Measurements from ENCODE around the gene PPIF.
"Not testable (repeated sequence)": the region's sequence is repeated elsewhere in the genome, so short reads cannot be mapped to it uniquely, and the experiment has no call there.

The PPIF gene

DNA sequence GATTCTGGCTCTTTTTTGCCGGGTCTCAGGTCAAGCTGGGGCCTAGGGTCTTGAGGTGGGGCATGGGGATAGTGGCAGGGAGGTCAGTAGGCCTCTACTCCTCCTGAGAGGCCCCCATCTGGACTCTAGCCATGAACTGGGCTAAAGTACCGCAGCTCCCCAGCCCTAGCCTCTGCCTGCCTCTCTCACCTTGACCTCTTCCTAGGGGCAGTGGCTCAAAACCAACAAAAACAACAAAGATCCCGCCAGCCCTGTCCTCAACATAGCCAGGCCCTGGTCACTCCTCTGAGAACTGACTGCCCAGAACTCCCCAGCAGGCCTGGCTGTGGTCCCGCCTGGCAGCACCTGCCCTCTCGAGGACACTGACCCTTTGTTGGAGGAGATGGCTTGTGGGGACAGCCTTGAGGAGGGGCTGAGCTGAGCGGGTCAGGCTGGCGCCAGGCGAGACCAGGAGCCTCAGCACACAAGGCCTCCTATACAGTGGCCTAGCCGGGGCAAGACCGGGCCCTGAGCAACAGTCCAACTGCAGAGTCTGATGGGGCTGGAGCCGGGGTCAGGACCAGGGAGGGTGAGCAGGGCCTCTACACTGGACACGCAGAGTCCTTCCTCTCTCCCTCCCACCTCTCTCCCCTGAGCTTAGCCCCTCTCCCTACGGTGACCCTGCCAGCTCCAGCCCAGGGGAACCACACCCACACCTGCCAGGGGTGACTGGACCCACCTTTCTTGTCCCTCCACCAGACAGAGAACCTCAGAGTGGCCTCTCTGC lies 11.6 kb upstream of the PPIF start:
- CTCF ChIA-PET: interaction anchor here (1.2 to 5.2 kb wide), 5 partner anchors 11 to 56 kb away, joined by 4 to 46 read pairs (median 4); partner anchors contain the start of gene PPIF
- WGBS (ENCODE audit: insufficient coverage): 95% methylated on average over 12 of the region's 13 CpGs
- Histone ChIP-seq H3K4me1 (ENCODE audit: control extremely low read depth in 1 of 4, control insufficient read depth in 4 of 4, insufficient read depth in 4 of 4, low read length in 3 of 4) (peaks cover 0 to 5% (median 0%) of the 10 kb centered on the region in 4 experiments), H3K27ac (ENCODE audit: insufficient read depth in 1 of 2, low read depth in 1 of 2, low read length in 2 of 2, poor library complexity in 1 of 2, severe bottlenecking in 2 of 2) (no peak overlapping the region), H3K36me3 (ENCODE audit: control insufficient read depth in 4 of 4, insufficient read depth in 4 of 4, low read length in 3 of 4) (no peaks in the 10 kb centered on the region), H3K9me3 (ENCODE audit: control extremely low read depth in 1 of 5, control insufficient read depth in 4 of 5, insufficient read depth in 2 of 5, low read depth in 1 of 5, low read length in 4 of 5) (peaks cover 0 to 5% (median 0%) of the 10 kb centered on the region in 5 experiments), H3K27me3 (replicated peaks in 2 of 5; ENCODE audit: control insufficient read depth in 4 of 5, insufficient read depth in 5 of 5, low read length in 4 of 5) (no peaks in the 10 kb centered on the region), H3K4me3 (ENCODE audit: control insufficient read depth in 1 of 7, extremely low read depth in 1 of 7, insufficient read depth in 4 of 7, low read depth in 2 of 7, low read length in 6 of 7) (no peak overlapping the region)
- POLR2A ChIA-PET: interaction anchor here (1.8 kb wide), 1 partner anchor 13 kb away, joined by 5 read pairs; no protein-coding TSS in a partner anchor
- DNase-seq: no peak

DNA sequence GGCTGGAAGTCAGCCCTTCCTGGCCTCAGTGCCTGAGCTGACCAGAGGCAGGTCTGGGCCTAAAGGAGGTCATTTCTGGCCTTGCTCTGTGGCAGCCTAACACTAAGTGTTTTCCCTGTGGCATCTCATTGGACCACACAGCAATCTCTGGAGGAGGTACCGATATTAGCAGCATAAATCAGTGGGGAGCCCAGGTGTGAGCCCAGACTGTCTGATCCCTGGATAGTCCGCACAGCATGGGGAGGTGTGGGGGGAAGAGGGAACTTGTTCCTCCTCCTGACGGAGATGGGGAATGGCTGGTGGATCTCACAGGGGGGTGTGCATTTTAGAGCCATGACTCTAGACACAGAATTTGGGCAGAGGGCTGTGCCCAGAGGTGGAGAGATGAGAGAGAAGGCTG lies 11.0 kb upstream of the PPIF start:
- Histone ChIP-seq H3K27ac (ENCODE audit: insufficient read depth in 1 of 2, low read depth in 1 of 2, low read length in 2 of 2, poor library complexity in 1 of 2, severe bottlenecking in 2 of 2) (no peak overlapping the region), H3K4me3 (ENCODE audit: control insufficient read depth in 1 of 7, extremely low read depth in 1 of 7, insufficient read depth in 4 of 7, low read depth in 2 of 7, low read length in 6 of 7) (no peak overlapping the region), H3K4me1 (ENCODE audit: control extremely low read depth in 1 of 4, control insufficient read depth in 4 of 4, insufficient read depth in 4 of 4, low read length in 3 of 4) (peaks cover 0 to 4% (median 0%) of the 10 kb centered on the region in 4 experiments), H3K36me3 (ENCODE audit: control insufficient read depth in 4 of 4, insufficient read depth in 4 of 4, low read length in 3 of 4) (no peaks in the 10 kb centered on the region), H3K27me3 (replicated peaks in 2 of 5; ENCODE audit: control insufficient read depth in 4 of 5, insufficient read depth in 5 of 5, low read length in 4 of 5) (no peaks in the 10 kb centered on the region), H3K9me3 (ENCODE audit: control extremely low read depth in 1 of 5, control insufficient read depth in 4 of 5, insufficient read depth in 2 of 5, low read depth in 1 of 5, low read length in 4 of 5) (peaks cover 0 to 5% (median 0%) of the 10 kb centered on the region in 5 experiments)
- POLR2A ChIA-PET: no interaction called here
- WGBS (ENCODE audit: insufficient coverage): 100% methylated on average over 3 of the region's 3 CpGs
- DNase-seq: no peak
- CTCF ChIA-PET: interaction anchor here (5.2 kb wide), 1 partner anchor 10 kb away, joined by 46 read pairs; the partner anchor contains the start of gene PPIF

- no peaks in the 10 kb centered on the region for H3K4me1 ChIP-seq (ENCODE audit: control extremely low read depth in 1 of 4, control insufficient read depth in 4 of 4, insufficient read depth in 4 of 4, low read length in 3 of 4)
- ChIA-PET CTCF (interaction anchor here (1.0 to 5.2 kb wide), 2 partner anchors 10 to 50 kb away, joined by 3 to 46 read pairs; partner anchors contain the start of gene PPIF), POLR2A (no interaction called here)
- H3K36me3 ChIP-seq (ENCODE audit: control insufficient read depth in 4 of 4, insufficient read depth in 4 of 4, low read length in 3 of 4): no peaks in the 10 kb centered on the region
- peaks cover 0 to 5% (median 0%) of the 10 kb centered on the region in 5 experiments for H3K9me3 ChIP-seq (ENCODE audit: control extremely low read depth in 1 of 5, control insufficient read depth in 4 of 5, insufficient read depth in 2 of 5, low read depth in 1 of 5, low read length in 4 of 5)
- 83% methylated on average over 6 of the region's 7 CpGs for WGBS (ENCODE audit: insufficient coverage)
- no peak for DNase-seq
- no peak overlapping the region for H3K4me3 ChIP-seq (ENCODE audit: control insufficient read depth in 1 of 7, extremely low read depth in 1 of 7, insufficient read depth in 4 of 7, low read depth in 2 of 7, low read length in 6 of 7)
- no peaks in the 10 kb centered on the region for H3K27me3 ChIP-seq (replicated peaks in 2 of 5; ENCODE audit: control insufficient read depth in 4 of 5, insufficient read depth in 5 of 5, low read length in 4 of 5)
- H3K27ac ChIP-seq (ENCODE audit: insufficient read depth in 1 of 2, low read depth in 1 of 2, low read length in 2 of 2, poor library complexity in 1 of 2, severe bottlenecking in 2 of 2): no peak overlapping the region
Observed at GRCh38 chr10:79336739-79337138, 10.5 kb upstream of the PPIF start.

GRCh38 chr10:79337783-79338469 lies 9.3 kb upstream of the PPIF start:
- H3K27me3 ChIP-seq (replicated peaks in 2 of 5; ENCODE audit: control insufficient read depth in 4 of 5, insufficient read depth in 5 of 5, low read length in 4 of 5); H3K27ac ChIP-seq (ENCODE audit: insufficient read depth in 1 of 2, low read depth in 1 of 2, low read length in 2 of 2, poor library complexity in 1 of 2, severe bottlenecking in 2 of 2); H3K36me3 ChIP-seq (ENCODE audit: control insufficient read depth in 4 of 4, insufficient read depth in 4 of 4, low read length in 3 of 4); POLR2A ChIA-PET; H3K4me1 ChIP-seq (ENCODE audit: control extremely low read depth in 1 of 4, control insufficient read depth in 4 of 4, insufficient read depth in 4 of 4, low read length in 3 of 4); DNase-seq; H3K4me3 ChIP-seq (ENCODE audit: control insufficient read depth in 1 of 7, extremely low read depth in 1 of 7, insufficient read depth in 4 of 7, low read depth in 2 of 7, low read length in 6 of 7); H3K9me3 ChIP-seq (ENCODE audit: control extremely low read depth in 1 of 5, control insufficient read depth in 4 of 5, insufficient read depth in 2 of 5, low read depth in 1 of 5, low read length in 4 of 5): not testable (repeated sequence)
- 100% methylated on average over 1 of the region's 11 CpGs for WGBS (ENCODE audit: insufficient coverage)
- CTCF ChIA-PET: interaction anchor here (0.9 to 1.0 kb wide), 2 partner anchors 8 to 51 kb away, joined by 3 read pairs; no protein-coding TSS in a partner anchor

DNA sequence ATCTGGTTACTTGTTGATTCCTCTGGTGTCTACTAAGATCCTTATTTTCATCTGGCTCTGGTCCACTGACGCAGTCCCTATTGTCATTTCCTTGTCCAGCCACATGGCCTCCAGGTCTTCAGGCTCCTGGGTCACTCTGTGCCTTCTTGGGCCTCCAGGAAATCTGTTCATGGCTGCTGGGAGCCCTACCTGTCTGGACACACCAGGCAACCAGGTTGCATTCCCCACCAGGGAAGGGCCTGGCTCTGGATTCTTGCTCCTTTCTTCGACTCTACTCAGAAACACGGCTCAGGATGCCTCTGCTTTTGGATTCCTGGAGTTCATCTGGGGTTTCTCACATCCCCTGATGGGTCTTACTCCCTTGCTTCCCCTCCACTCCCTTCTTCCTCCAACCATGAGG lies 8.0 kb upstream of the PPIF start:
- ChIA-PET POLR2A (no interaction called here), CTCF (interaction anchor here (0.9 kb wide), 1 partner anchor 10 kb away, joined by 3 read pairs; no protein-coding TSS in a partner anchor)
- Histone ChIP-seq H3K4me1 (ENCODE audit: control extremely low read depth in 1 of 4, control insufficient read depth in 4 of 4, insufficient read depth in 4 of 4, low read length in 3 of 4) (peaks cover 0 to 5% (median 0%) of the 10 kb centered on the region in 4 experiments), H3K36me3 (ENCODE audit: control insufficient read depth in 4 of 4, insufficient read depth in 4 of 4, low read length in 3 of 4) (no peaks in the 10 kb centered on the region), H3K4me3 (ENCODE audit: control insufficient read depth in 1 of 7, extremely low read depth in 1 of 7, insufficient read depth in 4 of 7, low read depth in 2 of 7, low read length in 6 of 7) (no peak overlapping the region), H3K27ac (ENCODE audit: insufficient read depth in 1 of 2, low read depth in 1 of 2, low read length in 2 of 2, poor library complexity in 1 of 2, severe bottlenecking in 2 of 2) (no peak overlapping the region), H3K9me3 (ENCODE audit: control extremely low read depth in 1 of 5, control insufficient read depth in 4 of 5, insufficient read depth in 2 of 5, low read depth in 1 of 5, low read length in 4 of 5) (peaks cover 0 to 3% (median 0%) of the 10 kb centered on the region in 5 experiments), H3K27me3 (replicated peaks in 2 of 5; ENCODE audit: control insufficient read depth in 4 of 5, insufficient read depth in 5 of 5, low read length in 4 of 5) (no peaks in the 10 kb centered on the region)
- WGBS (ENCODE audit: insufficient coverage): 88% methylated on average over 1 of the region's 3 CpGs
- no peak for DNase-seq

DNA sequence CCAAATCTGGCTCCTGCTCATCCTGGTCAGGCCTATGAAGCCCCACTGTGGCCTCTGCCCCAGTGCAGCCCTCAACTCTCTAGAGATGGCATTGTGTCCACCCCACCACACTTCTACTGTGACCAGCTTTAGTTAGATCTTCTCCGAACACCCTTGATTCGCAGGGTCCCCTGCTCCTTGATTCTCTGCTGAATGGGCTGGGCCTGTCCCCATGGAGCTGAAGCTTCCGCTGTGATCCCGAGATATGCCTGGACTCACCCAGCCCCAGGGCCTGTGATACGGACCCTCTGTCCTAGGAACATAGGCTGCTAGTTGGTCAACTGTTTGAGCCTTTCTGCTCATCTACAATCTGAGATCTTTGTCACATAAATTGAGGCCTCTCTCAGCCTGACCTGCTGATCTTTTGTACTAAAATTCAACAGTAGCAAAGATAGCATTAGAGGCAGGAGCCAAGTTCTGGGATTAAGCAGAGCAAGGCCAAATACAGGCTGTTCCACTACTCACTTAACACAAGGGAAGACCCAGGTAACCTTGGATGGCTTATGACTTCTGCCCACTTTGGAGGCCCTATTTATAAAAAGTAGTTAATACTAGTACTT lies 6.5 kb upstream of the PPIF start:
- no peak for DNase-seq
- ChIA-PET CTCF (no interaction called here), POLR2A (no interaction called here)
- 100% methylated on average over 5 of the region's 5 CpGs for WGBS (ENCODE audit: insufficient coverage)
- Histone ChIP-seq H3K4me1 (ENCODE audit: control extremely low read depth in 1 of 4, control insufficient read depth in 4 of 4, insufficient read depth in 4 of 4, low read length in 3 of 4) (peaks cover 0 to 18% (median 0%) of the 10 kb centered on the region in 4 experiments), H3K9me3 (ENCODE audit: control extremely low read depth in 1 of 5, control insufficient read depth in 4 of 5, insufficient read depth in 2 of 5, low read depth in 1 of 5, low read length in 4 of 5) (peaks cover 0 to 3% (median 0%) of the 10 kb centered on the region in 5 experiments), H3K27ac (ENCODE audit: insufficient read depth in 1 of 2, low read depth in 1 of 2, low read length in 2 of 2, poor library complexity in 1 of 2, severe bottlenecking in 2 of 2) (no peak overlapping the region), H3K27me3 (replicated peaks in 2 of 5; ENCODE audit: control insufficient read depth in 4 of 5, insufficient read depth in 5 of 5, low read length in 4 of 5) (no peaks in the 10 kb centered on the region), H3K36me3 (ENCODE audit: control insufficient read depth in 4 of 4, insufficient read depth in 4 of 4, low read length in 3 of 4) (no peaks in the 10 kb centered on the region), H3K4me3 (ENCODE audit: control insufficient read depth in 1 of 7, extremely low read depth in 1 of 7, insufficient read depth in 4 of 7, low read depth in 2 of 7, low read length in 6 of 7) (no peak overlapping the region)
